PC-9 (cell line): Measurements from ENCODE around the gene TMEM87A.

Source experiments
- CTCF ChIP-seq: fragments of 200-600 bp; sonication (generic); conservative IDR thresholded peaks from 2 replicates; pipeline ENCODE4 v1.6.1; 2017; ENCODE audit warnings: mixed run types, antibody characterized with exemption, mild to moderate bottlenecking, moderate library complexity
- EZH2 ChIP-seq: fragments of 200-600 bp; sonication (generic); IDR thresholded peaks from 2 replicates; pipeline ENCODE4 v1.8.0; 2017; ENCODE audit warnings: antibody characterized with exemption, low read depth

- TF ChIP-seq CTCF (no peak), EZH2 (no peak)
These were observed 42.3 kb upstream of the TMEM87A start for GRCh38 chr15:42315521-42315920.
